ENCODE results near the gene CNTFR.

DNA sequence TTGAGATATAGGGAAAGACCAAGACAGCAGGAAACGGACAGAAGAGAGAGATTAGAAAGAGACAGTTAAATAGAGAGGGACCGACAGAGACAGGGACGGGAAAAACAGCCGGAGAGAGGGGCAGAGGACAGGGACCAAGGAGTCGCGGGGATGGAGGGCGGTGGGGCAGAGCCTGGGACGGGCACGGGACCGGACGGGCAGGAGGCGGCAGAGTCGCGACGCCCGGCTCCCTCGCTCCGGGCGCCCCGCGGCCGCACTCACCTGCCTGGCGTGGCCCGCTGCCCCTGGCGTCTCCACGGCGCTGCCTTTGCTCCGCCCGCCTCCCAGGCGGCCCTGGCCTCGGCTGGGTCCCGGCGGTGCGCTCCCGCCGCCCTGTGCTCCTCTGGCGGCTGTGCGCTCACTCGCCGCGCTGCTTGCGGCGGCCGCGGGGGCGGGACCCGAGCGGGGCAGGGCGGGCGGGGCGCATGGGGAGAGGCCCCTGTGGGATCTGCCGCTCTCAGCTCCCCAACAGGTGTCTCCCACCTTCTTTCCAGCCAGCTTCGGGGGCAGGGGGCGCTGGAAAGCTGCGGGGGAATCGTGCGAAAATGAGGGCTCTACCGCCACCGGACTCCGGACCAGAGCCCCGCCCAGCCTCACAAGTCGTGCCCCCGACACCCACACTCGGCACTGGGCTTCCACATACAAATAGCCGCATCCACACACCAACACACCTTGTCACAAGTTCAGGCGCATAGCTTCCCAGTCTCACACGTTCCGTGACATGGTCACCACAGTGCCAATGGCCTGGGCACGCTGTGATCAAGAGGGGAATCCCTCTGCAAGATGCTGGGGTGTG lies 39.3 kb upstream of the CNTFR start, which contains the start of gene ARID3C:
- TF ChIP-seq RELA (IDR thresholded peaks at IDR 0.05; ENCODE audit: borderline replicate concordance, partially characterized antibody) (no peak), CREB1 (IDR thresholded peaks at IDR 0.05; ENCODE audit: low read depth) (no peak), CHD1 (IDR thresholded peaks at IDR 0.05; ENCODE audit: low read depth, low read length) (no peak)
- TF ChIP-seq, protein P1, sequence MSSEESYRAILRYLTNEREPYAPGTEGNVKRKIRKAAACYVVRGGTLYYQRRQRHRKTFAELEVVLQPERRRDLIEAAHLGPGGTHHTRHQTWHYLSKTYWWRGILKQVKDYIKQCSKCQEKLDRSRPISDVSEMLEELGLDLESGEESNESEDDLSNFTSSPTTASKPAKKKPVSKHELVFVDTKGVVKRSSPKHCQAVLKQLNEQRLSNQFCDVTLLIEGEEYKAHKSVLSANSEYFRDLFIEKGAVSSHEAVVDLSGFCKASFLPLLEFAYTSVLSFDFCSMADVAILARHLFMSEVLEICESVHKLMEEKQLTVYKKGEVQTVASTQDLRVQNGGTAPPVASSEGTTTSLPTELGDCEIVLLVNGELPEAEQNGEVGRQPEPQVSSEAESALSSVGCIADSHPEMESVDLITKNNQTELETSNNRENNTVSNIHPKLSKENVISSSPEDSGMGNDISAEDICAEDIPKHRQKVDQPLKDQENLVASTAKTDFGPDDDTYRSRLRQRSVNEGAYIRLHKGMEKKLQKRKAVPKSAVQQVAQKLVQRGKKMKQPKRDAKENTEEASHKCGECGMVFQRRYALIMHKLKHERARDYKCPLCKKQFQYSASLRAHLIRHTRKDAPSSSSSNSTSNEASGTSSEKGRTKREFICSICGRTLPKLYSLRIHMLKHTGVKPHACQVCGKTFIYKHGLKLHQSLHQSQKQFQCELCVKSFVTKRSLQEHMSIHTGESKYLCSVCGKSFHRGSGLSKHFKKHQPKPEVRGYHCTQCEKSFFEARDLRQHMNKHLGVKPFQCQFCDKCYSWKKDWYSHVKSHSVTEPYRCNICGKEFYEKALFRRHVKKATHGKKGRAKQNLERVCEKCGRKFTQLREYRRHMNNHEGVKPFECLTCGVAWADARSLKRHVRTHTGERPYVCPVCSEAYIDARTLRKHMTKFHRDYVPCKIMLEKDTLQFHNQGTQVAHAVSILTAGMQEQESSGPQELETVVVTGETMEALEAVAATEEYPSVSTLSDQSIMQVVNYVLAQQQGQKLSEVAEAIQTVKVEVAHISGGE (CRISPR knock-in tag; IDR thresholded peaks at IDR 0.05) = no peak
